Stimulated activated naive B cell treated with anti-CD40 and anti-IgM and Interleukin-4, amounts not matched to agents 10 μg/mL and 1 μg/mL and 100 μg/mL, for 72 hours (primary cell): ENCODE measurements around the gene STON2.

Experiments
- ATAC-seq, 2 donors: fragments of 150-1000 bp; cut with Tn5 transposase; replicated peaks; 2 replicates each; pipeline ENCODE4 v1.10.0; 2021; ENCODE audit warnings: moderate library complexity in 1 of 2
- DNase-seq: peaks from one replicate; pipeline ENCODE4 v3.0.0; 2021
- H3K27ac Mint-ChIP-seq: one replicate; pipeline ENCODE4 v1.8.0; 2022; ENCODE audit warnings: mild to moderate bottlenecking, mixed read lengths
- H3K27me3 Mint-ChIP-seq, 2 donors: one replicate each; pipeline ENCODE4 v1.8.0; 2022; ENCODE audit warnings: mixed read lengths in 2 of 2
- H3K36me3 Mint-ChIP-seq, 2 donors: one replicate each; pipeline ENCODE4 v1.8.0; 2022; ENCODE audit warnings: mixed read lengths in 2 of 2, mild to moderate bottlenecking in 1 of 2
- H3K4me1 Mint-ChIP-seq, 2 donors: one replicate each; pipeline ENCODE4 v1.8.0; 2022; ENCODE audit warnings: mixed read lengths in 2 of 2, mild to moderate bottlenecking in 1 of 2
- H3K4me3 Mint-ChIP-seq, 2 donors: one replicate each; pipeline ENCODE4 v1.8.0; 2022; ENCODE audit warnings: mild to moderate bottlenecking in 2 of 2, mixed read lengths in 2 of 2, moderate library complexity in 1 of 2
- H3K9me3 Mint-ChIP-seq, 2 donors: one replicate each; pipeline ENCODE4 v1.8.0; 2022; ENCODE audit warnings: mixed read lengths in 2 of 2, mild to moderate bottlenecking in 1 of 2

Gene STON2

GRCh38 chr14:81408595-81408994 lies 8.5 kb upstream of the STON2 start:
- peaks cover 10 to 11% of the 10 kb centered on the region in 2 donors for H3K9me3 Mint-ChIP-seq
- peaks cover 0 to 4% of the 10 kb centered on the region in 2 donors for H3K36me3 Mint-ChIP-seq
- no peak for ATAC-seq
- H3K27ac Mint-ChIP-seq, result no peak overlapping the region
- H3K4me1 Mint-ChIP-seq, result no peaks in the 10 kb centered on the region
- peaks cover 18 to 22% of the 10 kb centered on the region in 2 donors for H3K27me3 Mint-ChIP-seq
- no peak overlapping the region for H3K4me3 Mint-ChIP-seq
- no peak for DNase-seq

GRCh38 chr14:81406863-81407262 lies 6.7 kb upstream of the STON2 start:
- Mint-ChIP-seq H3K36me3 (peaks cover 0 to 4% of the 10 kb centered on the region in 2 donors), H3K9me3 (peaks cover 10 to 11% of the 10 kb centered on the region in 2 donors), H3K4me1 (peaks cover 3% of the 10 kb centered on the region in 2 donors), H3K27me3 (peaks cover 18 to 21% of the 10 kb centered on the region in 2 donors), H3K27ac (no peak overlapping the region), H3K4me3 (no peak overlapping the region)
- no peak for DNase-seq
- no peak for ATAC-seq

GRCh38 chr14:81402123-81402495 lies 2.0 kb upstream of the STON2 start:
- Mint-ChIP-seq H3K4me3 (no peak overlapping the region), H3K27me3 (peaks cover 8 to 11% of the 10 kb centered on the region in 2 donors), H3K27ac (no peak overlapping the region), H3K9me3 (peaks cover 5 to 8% of the 10 kb centered on the region in 2 donors), H3K4me1 (peaks cover 6 to 12% of the 10 kb centered on the region in 2 donors), H3K36me3 (no peaks in the 10 kb centered on the region)
- DNase-seq, result no peak
- ATAC-seq, result peak; percentile 55 to 59

GRCh38 chr14:81401420-81402122 lies 1.4 kb upstream of the STON2 start:
- peaks cover 6 to 12% of the 10 kb centered on the region in 2 donors for H3K4me1 Mint-ChIP-seq
- H3K27ac Mint-ChIP-seq, result no peak overlapping the region
- DNase-seq (no peak), ATAC-seq (peak; percentile 66 to 73)
- H3K9me3 Mint-ChIP-seq, result peaks cover 5 to 8% of the 10 kb centered on the region in 2 donors
- no peaks in the 10 kb centered on the region for H3K36me3 Mint-ChIP-seq
- H3K27me3 Mint-ChIP-seq, result peaks cover 8 to 11% of the 10 kb centered on the region in 2 donors
- H3K4me3 Mint-ChIP-seq, result no peak overlapping the region

- H3K36me3 Mint-ChIP-seq, result no peaks in the 10 kb centered on the region
- no peak overlapping the region for H3K4me3 Mint-ChIP-seq
- H3K27ac Mint-ChIP-seq, result no peak overlapping the region
- peaks cover 5 to 8% of the 10 kb centered on the region in 2 donors for H3K9me3 Mint-ChIP-seq
- ATAC-seq (no peak), DNase-seq (no peak)
- peaks cover 8 to 11% of the 10 kb centered on the region in 2 donors for H3K27me3 Mint-ChIP-seq
- H3K4me1 Mint-ChIP-seq, result peaks cover 6 to 12% of the 10 kb centered on the region in 2 donors
Measured at GRCh38 chr14:81400852-81401251, 728 bp upstream of the STON2 start.

GRCh38 chr14:81398196-81398891 lies 1.8 kb downstream of the STON2 start:
- Mint-ChIP-seq H3K36me3 (peaks cover 0 to 2% of the 10 kb centered on the region in 2 donors), H3K9me3 (peaks cover 0 to 3% of the 10 kb centered on the region in 2 donors), H3K27ac (no peak overlapping the region)

GRCh38 chr14:81396113-81396512 lies 4.0 kb downstream of the STON2 start:
- Mint-ChIP-seq H3K4me3 (no peak overlapping the region), H3K27me3 (no peaks in the 10 kb centered on the region), H3K36me3 (peaks cover 0 to 2% of the 10 kb centered on the region in 2 donors), H3K4me1 (peaks cover 0 to under 1% of the 10 kb centered on the region in 2 donors), H3K9me3 (peaks cover 0 to 3% of the 10 kb centered on the region in 2 donors), H3K27ac (no peak overlapping the region)
- ATAC-seq (no peak), DNase-seq (no peak)

More at GRCh38 chr14:81398196-81398891, 1.8 kb downstream of the STON2 start:
- H3K4me3 Mint-ChIP-seq, result no peak overlapping the region
- no peak for DNase-seq
- peaks cover 0 to 2% of the 10 kb centered on the region in 2 donors for H3K27me3 Mint-ChIP-seq
- ATAC-seq, result no peak
- H3K4me1 Mint-ChIP-seq, result peaks cover 6 to 12% of the 10 kb centered on the region in 2 donors

- no peaks in the 10 kb centered on the region for H3K27me3 Mint-ChIP-seq
- peaks cover 0 to 2% of the 10 kb centered on the region in 2 donors for H3K36me3 Mint-ChIP-seq
- no peaks in the 10 kb centered on the region for H3K4me1 Mint-ChIP-seq
- peaks cover 0 to 3% of the 10 kb centered on the region in 2 donors for H3K9me3 Mint-ChIP-seq
- no peak overlapping the region for H3K4me3 Mint-ChIP-seq
- DNase-seq (no peak), ATAC-seq (no peak)
- H3K27ac Mint-ChIP-seq, result no peak overlapping the region
Measured at GRCh38 chr14:81394739-81395138, 5.4 kb downstream of the STON2 start.

- H3K4me3 Mint-ChIP-seq, result no peak overlapping the region
- ATAC-seq (no peak), DNase-seq (no peak)
- H3K27ac Mint-ChIP-seq, result no peak overlapping the region
- peaks cover 4 to 9% of the 10 kb centered on the region in 2 donors for H3K27me3 Mint-ChIP-seq
- H3K4me1 Mint-ChIP-seq, result no peaks in the 10 kb centered on the region
- peaks cover 0 to 2% of the 10 kb centered on the region in 2 donors for H3K36me3 Mint-ChIP-seq
- peaks cover 0 to 3% of the 10 kb centered on the region in 2 donors for H3K9me3 Mint-ChIP-seq
Measured at GRCh38 chr14:81392976-81393643, 7.0 kb downstream of the STON2 start.

GRCh38 chr14:81392052-81392451 lies 8.1 kb downstream of the STON2 start:
- ATAC-seq (no peak), DNase-seq (no peak)
- no peak overlapping the region for H3K4me3 Mint-ChIP-seq
- no peak overlapping the region for H3K27ac Mint-ChIP-seq
- peaks cover 0 to 2% of the 10 kb centered on the region in 2 donors for H3K36me3 Mint-ChIP-seq
- H3K9me3 Mint-ChIP-seq, result peaks cover 0 to 3% of the 10 kb centered on the region in 2 donors
- H3K4me1 Mint-ChIP-seq, result no peaks in the 10 kb centered on the region
- peaks cover 4 to 9% of the 10 kb centered on the region in 2 donors for H3K27me3 Mint-ChIP-seq

GRCh38 chr14:81390696-81391095 lies 9.4 kb downstream of the STON2 start:
- DNase-seq (no peak), ATAC-seq (no peak)
- Mint-ChIP-seq H3K9me3 (peaks cover 0 to 3% of the 10 kb centered on the region in 2 donors), H3K4me1 (no peaks in the 10 kb centered on the region), H3K27me3 (peaks cover 4 to 9% of the 10 kb centered on the region in 2 donors), H3K4me3 (no peak overlapping the region), H3K36me3 (peaks cover 0 to 2% of the 10 kb centered on the region in 2 donors), H3K27ac (no peak overlapping the region)

GRCh38 chr14:81388336-81388735 lies 11.8 kb downstream of the STON2 start:
- no peak for DNase-seq
- no peaks in the 10 kb centered on the region for H3K9me3 Mint-ChIP-seq
- H3K27me3 Mint-ChIP-seq, result peaks cover 4 to 9% of the 10 kb centered on the region in 2 donors
- ATAC-seq, result no peak
- H3K4me1 Mint-ChIP-seq, result no peaks in the 10 kb centered on the region
- no peaks in the 10 kb centered on the region for H3K36me3 Mint-ChIP-seq
- H3K4me3 Mint-ChIP-seq, result no peak overlapping the region
- no peak overlapping the region for H3K27ac Mint-ChIP-seq

- no peak for DNase-seq
- Mint-ChIP-seq H3K9me3 (no peaks in the 10 kb centered on the region), H3K36me3 (no peaks in the 10 kb centered on the region), H3K4me3 (no peak overlapping the region), H3K27ac (no peak overlapping the region), H3K27me3 (peaks cover 4 to 9% of the 10 kb centered on the region in 2 donors), H3K4me1 (no peaks in the 10 kb centered on the region)
- ATAC-seq, result no peak
Measured at GRCh38 chr14:81386290-81386745, 13.8 kb downstream of the STON2 start.

- no peak for ATAC-seq
- Mint-ChIP-seq H3K4me1 (no peaks in the 10 kb centered on the region), H3K36me3 (no peaks in the 10 kb centered on the region), H3K27ac (no peak overlapping the region), H3K4me3 (no peak overlapping the region), H3K27me3 (peaks cover 4 to 9% of the 10 kb centered on the region in 2 donors), H3K9me3 (no peaks in the 10 kb centered on the region)
- DNase-seq, result no peak
Measured at GRCh38 chr14:81385886-81386285, 14.2 kb downstream of the STON2 start.
